Activated T-helper 2 cell treated with anti-CD3 and anti-CD28 coated beads, Interferon-gamma antibody, Interleukin-2, Interleukin-4, amounts not matched to agents 10 μg/mL and 5 μg/mL and 100 μg/mL, durations not matched to agents 14 hours and 24 hours and 36 hours (primary cell): ENCODE measurements around the gene CES2. TPM values are rescaled to one million over a fixed set of nuclear protein-coding genes. Genes with fewer than 3 reads are reported as not detected.
A peak's percentile ranks its signal among the peaks of the same experiment; 100 is the strongest.
"Not testable (repeated sequence)": the region's sequence is repeated elsewhere in the genome, so short reads cannot be mapped to it uniquely, and the experiment has no call there.

Source experiments
- DNase-seq: peaks from one replicate; pipeline ENCODE4 v3.0.0; 2021; ENCODE audit warnings: low spot score
- H3K27ac Mint-ChIP-seq: one replicate; pipeline ENCODE4 v1.8.0; 2021; ENCODE audit warnings: mixed read lengths
- H3K27me3 Mint-ChIP-seq: one replicate; pipeline ENCODE4 v1.8.0; 2021; ENCODE audit warnings: low read depth, mixed read lengths
- H3K36me3 Mint-ChIP-seq: one replicate; pipeline ENCODE4 v1.8.0; 2021; ENCODE audit warnings: low read depth, mixed read lengths
- H3K4me1 Mint-ChIP-seq: one replicate; pipeline ENCODE4 v1.8.0; 2021; ENCODE audit warnings: low read depth, mixed read lengths
- H3K4me3 Mint-ChIP-seq: one replicate; pipeline ENCODE4 v1.8.0; 2021; ENCODE audit warnings: low read depth, mild to moderate bottlenecking, moderate library complexity, mixed read lengths
- H3K9me3 Mint-ChIP-seq: one replicate; pipeline ENCODE4 v1.8.0; 2021; ENCODE audit warnings: mixed read lengths
- intact Hi-C: fragments of 100-400 bp; cut with micrococcal nuclease; formaldehyde crosslinking; loops from one replicate; pipeline ENCODE4 v1.15.1; 2023
- total RNA-seq: library from RNA; stranded (reverse); gene quantifications from 2 replicates; pipeline ENCODE4 v1.2.3, GENCODE V29; 2022

CES2 gene
- total RNA-seq, 1 donor from 2014 or later: 35.3 TPM

DNA sequence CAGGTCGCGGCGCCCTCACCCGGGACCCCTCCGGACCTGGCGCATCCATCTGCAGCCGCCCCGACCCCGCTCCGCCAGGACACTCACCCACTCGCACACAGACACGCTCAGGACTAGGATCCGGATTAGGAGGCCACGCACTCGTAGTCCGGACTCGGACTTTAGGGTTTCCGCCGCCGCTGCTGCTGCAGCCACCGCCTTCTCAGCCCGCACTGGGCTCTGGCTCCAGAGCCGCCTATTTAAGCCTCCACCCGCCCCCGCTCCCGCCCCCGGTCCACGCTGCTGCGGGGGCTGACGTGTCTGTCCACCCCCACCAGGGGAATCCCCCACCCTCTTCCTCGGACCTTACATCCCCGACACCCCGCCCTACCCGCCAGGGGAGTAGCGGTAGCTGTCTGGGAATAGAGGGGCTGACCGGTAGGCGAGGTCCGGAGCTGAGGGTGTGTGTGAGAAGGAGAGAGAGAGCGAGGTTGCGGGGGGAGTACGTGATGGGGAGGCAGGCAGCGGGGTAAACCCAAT lies 9.9 kb upstream of the CES2 start, which contains the start of gene RRAD:
TSS of gene RRAD (minus strand) at position 214 of the 519 bp plus-strand sequence. CDS start 356 bp downstream, outside the sequence.
- H3K4me1 Mint-ChIP-seq: peaks cover 20% of the 10 kb centered on the region
- intact Hi-C loops: loop anchor here (5.0 kb wide), 2 partner anchors 43 to 93 kb away; partner anchors contain the start of genes NAE1 and PDP2
- H3K27ac Mint-ChIP-seq: no peak within 1 kb of the TSS

DNA sequence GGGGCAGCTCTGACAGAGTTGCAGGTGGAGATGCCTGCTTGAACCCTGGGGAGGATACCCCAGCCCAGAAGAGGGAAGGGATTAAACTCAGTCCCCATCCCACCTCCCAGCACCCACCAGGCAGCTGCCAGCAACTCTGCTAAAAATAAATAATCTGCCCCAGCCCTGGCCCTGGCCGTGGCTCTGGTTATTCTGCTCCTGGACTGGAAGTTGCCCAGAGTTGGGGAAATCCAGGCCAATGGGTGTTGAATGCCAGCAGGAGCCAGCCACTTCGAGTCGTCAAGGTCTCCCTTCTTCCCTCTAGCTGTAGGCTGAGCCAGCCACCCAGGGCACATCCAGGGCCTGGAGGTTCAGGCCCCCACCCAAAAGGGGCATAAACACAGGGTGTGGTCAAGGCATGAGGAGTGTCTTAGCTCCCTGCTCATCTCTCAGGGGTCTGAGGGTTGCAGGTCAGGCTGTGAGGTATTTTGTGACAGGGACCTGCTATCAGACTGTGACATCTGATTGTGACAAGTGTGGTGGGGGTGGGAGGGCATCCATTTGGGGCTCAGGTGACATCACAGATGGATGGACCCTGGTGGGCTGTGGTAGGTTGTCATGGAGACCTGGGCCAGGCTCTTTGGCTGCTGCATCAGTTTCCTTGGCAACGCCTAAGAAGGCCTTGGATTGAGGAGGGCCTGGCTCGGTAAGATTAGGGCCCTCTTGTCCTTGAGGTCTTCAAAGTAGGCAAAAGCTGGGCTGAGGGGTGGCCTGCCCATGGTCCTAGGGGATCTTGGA lies 9.0 kb upstream of the CES2 start:
- no peak for DNase-seq
- H3K36me3 Mint-ChIP-seq: peaks cover under 1% of the 10 kb centered on the region
- H3K4me1 Mint-ChIP-seq: peaks cover 20% of the 10 kb centered on the region
- H3K4me3 Mint-ChIP-seq: peak overlapping the region; percentile 13
- intact Hi-C loops: loop anchor here (5.0 kb wide), 2 partner anchors 44 to 94 kb away; partner anchors contain the start of genes NAE1 and PDP2
- peaks cover 28% of the 10 kb centered on the region for H3K27me3 Mint-ChIP-seq
- H3K9me3 Mint-ChIP-seq: no peaks in the 10 kb centered on the region
- no peak overlapping the region for H3K27ac Mint-ChIP-seq

More for the DNA sequence above, 9.9 kb upstream of the CES2 start, which contains the start of gene RRAD:
- Mint-ChIP-seq H3K9me3 (no peaks in the 10 kb centered on the region), H3K4me3 (peak within 1 kb of the TSS; percentile 69), H3K36me3 (no peaks in the 10 kb centered on the region), H3K27me3 (peaks cover 30% of the 10 kb centered on the region)
- DNase-seq: no peak

DNA sequence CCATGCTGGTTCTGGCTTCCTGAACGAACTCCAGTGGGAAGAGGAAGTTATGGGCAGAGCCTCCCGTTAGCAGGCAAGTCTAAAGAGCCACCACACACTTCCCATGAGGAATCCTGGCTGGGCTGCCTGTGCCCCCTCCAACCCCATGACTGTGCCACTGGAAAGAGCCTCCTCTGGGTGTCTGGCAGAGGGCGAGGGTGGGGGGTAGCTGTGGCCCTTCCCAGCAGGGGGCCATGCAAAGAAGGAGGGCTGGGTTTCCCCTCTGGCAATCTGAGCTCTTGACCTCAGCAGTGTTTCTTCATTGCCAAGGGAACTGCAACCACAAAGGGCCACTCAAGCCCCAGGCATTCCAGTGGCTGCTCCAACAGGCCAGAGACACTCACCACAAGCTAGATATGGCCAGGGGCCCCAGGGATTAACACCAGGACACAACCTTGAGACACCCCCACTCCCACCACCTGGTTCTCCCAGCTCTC lies 8.3 kb upstream of the CES2 start:
- H3K9me3 Mint-ChIP-seq: no peaks in the 10 kb centered on the region
- no peak for DNase-seq
- peaks cover 7% of the 10 kb centered on the region for H3K36me3 Mint-ChIP-seq
- H3K4me1 Mint-ChIP-seq: peaks cover 25% of the 10 kb centered on the region
- no peak overlapping the region for H3K4me3 Mint-ChIP-seq
- intact Hi-C loops: loop anchor here (5.0 kb wide), 2 partner anchors 45 to 95 kb away; partner anchors contain the start of genes NAE1 and PDP2
- peaks cover 27% of the 10 kb centered on the region for H3K27me3 Mint-ChIP-seq
- H3K27ac Mint-ChIP-seq: no peak overlapping the region

DNA sequence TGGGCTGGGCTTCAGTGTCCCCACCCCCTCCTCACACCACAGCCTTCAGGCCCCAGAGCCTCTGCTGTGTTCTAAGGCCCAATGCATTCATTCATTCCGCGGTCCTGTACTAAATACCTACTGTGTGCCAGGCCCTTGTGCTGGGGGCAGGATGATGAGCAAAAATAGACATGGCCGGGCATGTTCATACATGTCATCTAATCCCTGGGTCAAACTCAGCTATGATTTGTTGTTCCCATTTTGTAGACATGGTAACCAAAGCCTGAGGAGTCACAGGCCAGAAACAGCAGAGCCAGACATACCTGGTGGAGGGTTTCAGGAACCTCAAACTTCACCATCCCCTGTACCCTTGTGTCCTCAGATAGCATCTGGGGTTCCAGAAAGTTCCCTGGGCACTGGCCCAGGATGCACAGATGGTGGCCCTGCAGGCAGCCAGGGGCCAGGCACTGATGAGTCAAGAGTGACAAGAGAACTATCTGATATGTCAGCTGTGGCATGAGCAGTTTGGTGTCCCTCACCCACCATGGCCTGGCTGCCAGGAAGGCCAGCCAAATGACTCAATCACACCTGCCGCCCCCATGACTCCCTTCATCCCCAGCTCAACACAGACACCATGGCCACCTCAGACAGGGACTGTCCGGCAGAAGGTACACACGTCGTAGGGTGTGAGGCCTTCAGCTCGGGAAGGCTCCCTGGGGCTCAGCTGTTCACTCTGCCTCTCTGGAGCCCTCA lies 7.2 kb upstream of the CES2 start:
- Mint-ChIP-seq H3K4me1 (peaks cover 35% of the 10 kb centered on the region), H3K27me3 (peaks cover 25% of the 10 kb centered on the region), H3K36me3 (peaks cover 17% of the 10 kb centered on the region), H3K4me3 (no peak overlapping the region), H3K9me3 (no peaks in the 10 kb centered on the region), H3K27ac (no peak overlapping the region)
- no peak for DNase-seq
- intact Hi-C loops: loop anchor here (1.0 to 5.0 kb wide), 3 partner anchors 33 to 96 kb away; partner anchors contain the start of genes NAE1 and PDP2

DNA sequence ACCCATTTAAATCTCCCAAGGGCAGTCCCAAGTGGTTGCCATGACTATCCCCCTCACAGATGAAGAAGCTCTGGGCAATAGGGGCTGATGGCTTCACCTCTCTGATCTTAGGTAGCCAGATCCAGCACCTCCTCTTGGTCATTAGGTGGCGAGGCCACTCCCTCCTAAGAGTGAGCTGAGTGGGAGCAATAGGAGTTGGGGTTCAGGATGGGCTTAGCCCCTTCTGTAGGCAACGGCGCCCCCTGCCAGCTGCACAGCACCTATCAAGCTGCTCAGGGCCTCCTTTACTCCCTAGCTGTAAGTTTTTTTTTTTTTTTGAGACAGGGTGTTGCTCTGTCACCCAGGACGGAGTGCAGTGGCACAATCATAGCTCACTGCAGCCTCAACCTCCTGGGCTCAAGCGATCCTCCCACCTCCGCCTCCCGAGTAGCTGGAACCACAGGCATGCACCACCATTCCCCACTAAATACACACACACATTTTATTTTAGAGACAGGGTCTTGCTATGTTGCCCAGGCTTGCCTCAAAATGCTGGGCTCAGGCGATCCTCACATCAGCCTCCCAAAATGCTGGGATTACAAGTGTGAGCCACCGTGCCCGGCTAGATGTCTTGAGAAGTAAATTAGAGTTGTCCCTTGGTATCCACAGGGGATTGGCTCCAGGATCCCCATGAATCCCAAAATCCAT lies 6.5 kb upstream of the CES2 start:
- intact Hi-C loops: loop anchor here (1.0 to 5.0 kb wide), 3 partner anchors 34 to 97 kb away; partner anchors contain the start of genes NAE1 and PDP2
- H3K27ac Mint-ChIP-seq: no peak overlapping the region
- DNase-seq: no peak
- peaks cover 24% of the 10 kb centered on the region for H3K36me3 Mint-ChIP-seq
- peaks cover 40% of the 10 kb centered on the region for H3K4me1 Mint-ChIP-seq
- no peaks in the 10 kb centered on the region for H3K9me3 Mint-ChIP-seq
- H3K4me3 Mint-ChIP-seq: no peak overlapping the region
- H3K27me3 Mint-ChIP-seq: peaks cover 17% of the 10 kb centered on the region

DNA sequence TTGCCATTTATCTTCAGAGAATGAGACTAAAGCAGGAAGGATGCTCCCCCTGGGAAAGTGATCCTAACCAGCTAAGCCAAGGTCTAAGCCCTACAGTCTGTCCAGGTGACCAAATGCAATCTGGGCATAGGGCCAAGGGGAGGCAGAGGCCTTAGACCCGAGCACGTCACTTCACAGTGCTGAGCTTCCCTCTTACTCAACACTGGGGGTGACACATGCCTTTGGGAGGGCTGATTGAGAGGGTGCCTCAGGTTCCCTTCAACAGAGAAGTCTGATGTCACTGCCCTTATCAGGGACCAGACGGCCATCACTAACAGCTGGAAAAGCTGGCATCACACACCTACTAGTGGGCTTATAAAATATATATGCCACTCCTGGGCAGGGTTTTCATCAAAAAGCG lies 5.1 kb upstream of the CES2 start:
- H3K27ac Mint-ChIP-seq: no peak overlapping the region
- H3K4me1 Mint-ChIP-seq: peaks cover 40% of the 10 kb centered on the region
- no peaks in the 10 kb centered on the region for H3K9me3 Mint-ChIP-seq
- intact Hi-C loops: no loop called here
- peaks cover 28% of the 10 kb centered on the region for H3K36me3 Mint-ChIP-seq
- H3K4me3 Mint-ChIP-seq: no peak overlapping the region
- peaks cover 14% of the 10 kb centered on the region for H3K27me3 Mint-ChIP-seq
- DNase-seq: no peak

DNA sequence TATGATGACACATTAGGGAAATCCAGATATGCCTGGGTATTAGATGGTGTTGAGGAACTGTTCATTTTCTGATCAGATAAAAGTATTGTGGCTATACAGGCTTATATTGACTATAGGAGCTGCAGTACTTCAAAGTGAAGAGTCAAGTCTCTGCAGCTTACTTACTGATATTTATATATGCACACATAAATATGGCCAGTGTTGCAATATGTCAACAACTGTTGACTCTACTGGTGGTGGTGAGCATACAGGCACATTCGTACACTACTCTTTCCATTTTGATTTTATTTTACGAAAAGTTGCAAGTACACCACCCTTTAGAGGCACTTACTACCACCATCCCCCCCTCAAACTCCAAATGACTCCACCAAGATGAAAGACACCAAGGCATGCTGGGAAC lies 3.7 kb upstream of the CES2 start:
- H3K4me1 Mint-ChIP-seq: peaks cover 48% of the 10 kb centered on the region
- peaks cover 34% of the 10 kb centered on the region for H3K36me3 Mint-ChIP-seq
- peak overlapping the region; percentile 67 for H3K4me3 Mint-ChIP-seq
- intact Hi-C loops: no loop called here
- no peak for DNase-seq
- no peaks in the 10 kb centered on the region for H3K9me3 Mint-ChIP-seq
- H3K27me3 Mint-ChIP-seq: no peaks in the 10 kb centered on the region
- peak overlapping the region; percentile 29 for H3K27ac Mint-ChIP-seq

DNA sequence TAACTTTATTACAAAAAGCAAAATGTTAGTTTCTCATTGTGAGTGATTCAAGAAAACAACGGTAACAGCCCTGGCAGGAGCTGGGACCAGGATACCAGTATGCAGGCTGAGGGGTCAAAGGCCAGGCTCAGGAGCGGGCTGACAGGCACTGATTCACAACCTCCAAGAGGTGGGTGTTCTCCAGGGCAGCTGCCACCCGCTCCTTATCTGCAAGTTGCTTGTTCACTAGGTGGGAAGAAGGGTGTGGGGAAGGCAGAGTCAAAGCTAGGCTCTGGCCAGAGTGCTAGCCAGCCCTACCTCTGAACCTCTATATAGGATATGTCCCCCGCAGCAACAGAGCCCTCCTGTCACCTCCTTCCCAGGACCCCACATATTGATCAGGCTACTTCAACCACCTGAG lies 3.2 kb upstream of the CES2 start:
- no peak for DNase-seq
- H3K4me3 Mint-ChIP-seq: peak overlapping the region; percentile 94
- intact Hi-C loops: no loop called here
- peaks cover 51% of the 10 kb centered on the region for H3K4me1 Mint-ChIP-seq
- peak overlapping the region; percentile 29 for H3K27ac Mint-ChIP-seq
- H3K9me3 Mint-ChIP-seq: no peaks in the 10 kb centered on the region
- no peaks in the 10 kb centered on the region for H3K27me3 Mint-ChIP-seq
- H3K36me3 Mint-ChIP-seq: peaks cover 36% of the 10 kb centered on the region

DNA sequence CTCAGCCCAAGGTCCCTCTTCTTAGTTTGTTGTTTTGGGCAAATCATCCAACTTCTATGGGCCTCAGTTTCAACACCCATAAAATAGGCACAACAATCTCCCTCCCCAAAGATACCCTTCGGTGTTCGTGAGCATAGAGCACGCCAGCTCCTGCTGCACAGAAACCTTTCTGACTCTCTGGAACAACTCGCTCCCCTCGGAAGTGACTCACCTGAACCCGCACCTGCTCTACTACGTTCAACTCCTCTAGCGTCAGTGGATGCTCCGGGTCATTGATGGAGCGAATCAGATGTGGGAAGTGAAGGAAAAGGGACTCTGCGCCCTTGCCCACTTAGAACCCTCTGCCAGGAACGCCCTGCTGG lies 1.6 kb upstream of the CES2 start:
- Mint-ChIP-seq H3K9me3 (no peaks in the 10 kb centered on the region), H3K4me3 (peak overlapping the region; percentile 94), H3K4me1 (peaks cover 48% of the 10 kb centered on the region), H3K36me3 (peaks cover 47% of the 10 kb centered on the region), H3K27ac (peak overlapping the region; percentile 94), H3K27me3 (no peaks in the 10 kb centered on the region)
- DNase-seq: no peak
- intact Hi-C loops: no loop called here

DNA sequence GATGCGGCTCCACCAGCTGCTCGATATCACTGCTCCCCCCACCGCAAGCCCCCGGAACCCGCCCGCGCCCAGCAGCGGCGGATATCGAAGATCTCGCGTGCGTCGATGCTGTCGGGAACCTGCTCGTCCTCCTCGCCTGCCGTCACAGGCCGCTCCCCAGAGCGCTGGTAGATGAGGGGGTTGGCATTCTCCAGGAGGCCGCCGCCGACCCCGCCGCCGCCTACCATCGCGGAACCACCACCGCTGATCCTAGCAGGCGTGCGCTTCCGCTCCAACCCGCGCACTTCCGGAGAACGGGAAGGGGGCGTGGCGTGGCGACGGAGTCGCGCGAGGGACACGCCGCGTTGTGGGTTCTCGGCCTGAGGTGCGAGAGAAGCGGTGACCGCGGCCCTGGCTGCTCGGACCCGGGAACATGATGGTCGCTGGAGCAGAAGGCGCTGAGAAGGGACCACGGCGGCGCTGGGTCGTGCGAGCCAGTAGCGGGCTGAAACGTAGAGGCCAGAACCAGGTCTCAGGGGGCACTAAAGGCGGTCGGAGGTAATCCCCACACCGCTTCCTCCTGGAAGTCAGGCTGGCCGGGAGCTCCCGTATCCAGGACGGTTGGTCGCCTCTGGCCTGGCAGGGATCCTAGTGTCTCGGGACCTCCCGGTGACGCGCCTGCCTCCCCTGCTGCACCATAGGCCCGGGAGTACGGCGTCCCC lies 1.0 kb upstream of the CES2 start, which contains the start of gene CIAO2B:
TSS of gene CIAO2B (minus strand) at position 265 of the 701 bp plus-strand sequence. CDS start at position 227, 38 bp downstream.
- peak; percentile 87 for DNase-seq
- Mint-ChIP-seq H3K9me3 (no peaks in the 10 kb centered on the region), H3K27ac (peak within 1 kb of the TSS; percentile 94), H3K27me3 (no peaks in the 10 kb centered on the region), H3K4me1 (peaks cover 48% of the 10 kb centered on the region), H3K4me3 (peak within 1 kb of the TSS; percentile 94), H3K36me3 (peaks cover 49% of the 10 kb centered on the region)
- intact Hi-C loops: no loop called here

DNA sequence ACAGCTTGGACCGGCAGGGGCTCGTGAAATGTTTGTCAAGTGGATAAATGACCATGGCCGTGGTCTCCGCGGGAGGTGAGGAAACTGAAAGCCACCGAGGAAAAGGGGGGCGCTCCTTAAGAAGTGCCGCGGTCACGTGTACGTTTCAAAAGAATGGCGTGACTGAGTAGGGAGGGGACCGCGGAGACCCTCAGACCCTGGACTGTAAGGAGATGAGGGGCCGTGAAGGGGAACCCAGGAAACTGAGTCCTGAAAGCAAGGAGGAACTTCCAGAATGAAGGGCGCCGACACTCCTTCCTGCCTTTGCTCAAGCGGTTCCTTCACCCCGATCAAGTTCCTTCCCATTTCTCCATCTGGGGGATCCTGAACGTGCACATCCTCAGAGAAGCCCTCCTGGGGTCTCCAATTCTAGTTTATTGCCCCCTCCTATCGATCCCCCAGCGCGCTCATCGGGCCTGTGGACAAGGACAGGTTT lies 440 bp upstream of the CES2 start:
- Mint-ChIP-seq H3K4me1 (peaks cover 48% of the 10 kb centered on the region), H3K36me3 (peaks cover 55% of the 10 kb centered on the region), H3K27ac (peak overlapping the region; percentile 94), H3K4me3 (peak overlapping the region; percentile 94)
- H3K27me3 Mint-ChIP-seq, H3K9me3 Mint-ChIP-seq, intact Hi-C loops, DNase-seq: not testable (repeated sequence)
